ENCODE results near the gene PRKN. TPM values are rescaled to one million over a fixed set of nuclear protein-coding genes. Genes with fewer than 3 reads are reported as not detected.

PRKN gene
- polyA plus RNA-seq, 1 donor from 2014 or later, result 1.2 TPM

DNA sequence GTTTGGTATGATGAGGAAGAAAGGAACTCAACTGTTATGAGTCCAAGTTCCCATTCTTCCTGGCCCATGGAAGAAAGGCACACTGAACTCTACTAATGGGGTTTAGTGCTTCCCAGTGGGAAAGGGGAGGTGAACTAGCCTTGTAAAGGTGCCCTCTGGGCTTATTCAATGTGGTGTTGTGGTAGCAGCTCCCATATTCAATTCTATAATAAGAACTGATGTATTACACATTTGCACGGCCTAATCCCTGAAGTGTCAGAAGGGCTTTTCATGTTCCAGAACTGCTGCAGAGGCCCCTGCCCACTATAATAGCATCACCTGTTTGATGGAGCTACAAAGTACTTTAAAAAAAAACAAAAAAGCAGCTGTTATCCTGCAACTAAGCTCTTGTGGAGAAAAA lies 17.1 kb downstream of the PRKN start:
- Histone ChIP-seq H3K9me3 (ENCODE audit: low read length) (no peaks in the 10 kb centered on the region), H3K9ac (ENCODE audit: low read length) (no peak overlapping the region), H3F3A (ENCODE audit: insufficient read depth, low read length, poor library complexity, severe bottlenecking) (no peaks in the 10 kb centered on the region), H3K27me3 (ENCODE audit: insufficient read depth, low read depth, low read length) (no peaks in the 10 kb centered on the region), H3K4me2 (ENCODE audit: low read length) (no peak overlapping the region), H3K4me3 (ENCODE audit: low read length) (no peak overlapping the region), H4K20me1 (ENCODE audit: insufficient read depth) (no peaks in the 10 kb centered on the region), H3K9me2 (ENCODE audit: insufficient read depth, low read length) (no peaks in the 10 kb centered on the region), H3K79me2 (replicated peaks; ENCODE audit: insufficient read depth, low read length) (no peaks in the 10 kb centered on the region), H3K27ac (ENCODE audit: low read length) (no peak overlapping the region), H2AFZ (ENCODE audit: low read depth, low read length) (no peak overlapping the region), H3K36me3 (ENCODE audit: insufficient read depth, low read length) (no peaks in the 10 kb centered on the region)
- TF ChIP-seq, protein P1, sequence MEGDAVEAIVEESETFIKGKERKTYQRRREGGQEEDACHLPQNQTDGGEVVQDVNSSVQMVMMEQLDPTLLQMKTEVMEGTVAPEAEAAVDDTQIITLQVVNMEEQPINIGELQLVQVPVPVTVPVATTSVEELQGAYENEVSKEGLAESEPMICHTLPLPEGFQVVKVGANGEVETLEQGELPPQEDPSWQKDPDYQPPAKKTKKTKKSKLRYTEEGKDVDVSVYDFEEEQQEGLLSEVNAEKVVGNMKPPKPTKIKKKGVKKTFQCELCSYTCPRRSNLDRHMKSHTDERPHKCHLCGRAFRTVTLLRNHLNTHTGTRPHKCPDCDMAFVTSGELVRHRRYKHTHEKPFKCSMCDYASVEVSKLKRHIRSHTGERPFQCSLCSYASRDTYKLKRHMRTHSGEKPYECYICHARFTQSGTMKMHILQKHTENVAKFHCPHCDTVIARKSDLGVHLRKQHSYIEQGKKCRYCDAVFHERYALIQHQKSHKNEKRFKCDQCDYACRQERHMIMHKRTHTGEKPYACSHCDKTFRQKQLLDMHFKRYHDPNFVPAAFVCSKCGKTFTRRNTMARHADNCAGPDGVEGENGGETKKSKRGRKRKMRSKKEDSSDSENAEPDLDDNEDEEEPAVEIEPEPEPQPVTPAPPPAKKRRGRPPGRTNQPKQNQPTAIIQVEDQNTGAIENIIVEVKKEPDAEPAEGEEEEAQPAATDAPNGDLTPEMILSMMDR (IDR thresholded peaks at IDR 0.05; ENCODE audit: poor library complexity, severe bottlenecking), result no peak
- TF ChIP-seq RAD21 (conservative IDR thresholded peaks at IDR 0.05), result no peak
- no peak for TF ChIP-seq MXI1 (conservative IDR thresholded peaks at IDR 0.05; ENCODE audit: poor library complexity, severe bottlenecking)
- TF ChIP-seq POLR2AphosphoS5 (IDR thresholded peaks at IDR 0.05), result no peak
- no peak for TF ChIP-seq EZH2 (IDR thresholded peaks at IDR 0.05; ENCODE audit: borderline replicate concordance, insufficient read depth, low read length, poor library complexity, severe bottlenecking)
- TF ChIP-seq, protein P2, sequence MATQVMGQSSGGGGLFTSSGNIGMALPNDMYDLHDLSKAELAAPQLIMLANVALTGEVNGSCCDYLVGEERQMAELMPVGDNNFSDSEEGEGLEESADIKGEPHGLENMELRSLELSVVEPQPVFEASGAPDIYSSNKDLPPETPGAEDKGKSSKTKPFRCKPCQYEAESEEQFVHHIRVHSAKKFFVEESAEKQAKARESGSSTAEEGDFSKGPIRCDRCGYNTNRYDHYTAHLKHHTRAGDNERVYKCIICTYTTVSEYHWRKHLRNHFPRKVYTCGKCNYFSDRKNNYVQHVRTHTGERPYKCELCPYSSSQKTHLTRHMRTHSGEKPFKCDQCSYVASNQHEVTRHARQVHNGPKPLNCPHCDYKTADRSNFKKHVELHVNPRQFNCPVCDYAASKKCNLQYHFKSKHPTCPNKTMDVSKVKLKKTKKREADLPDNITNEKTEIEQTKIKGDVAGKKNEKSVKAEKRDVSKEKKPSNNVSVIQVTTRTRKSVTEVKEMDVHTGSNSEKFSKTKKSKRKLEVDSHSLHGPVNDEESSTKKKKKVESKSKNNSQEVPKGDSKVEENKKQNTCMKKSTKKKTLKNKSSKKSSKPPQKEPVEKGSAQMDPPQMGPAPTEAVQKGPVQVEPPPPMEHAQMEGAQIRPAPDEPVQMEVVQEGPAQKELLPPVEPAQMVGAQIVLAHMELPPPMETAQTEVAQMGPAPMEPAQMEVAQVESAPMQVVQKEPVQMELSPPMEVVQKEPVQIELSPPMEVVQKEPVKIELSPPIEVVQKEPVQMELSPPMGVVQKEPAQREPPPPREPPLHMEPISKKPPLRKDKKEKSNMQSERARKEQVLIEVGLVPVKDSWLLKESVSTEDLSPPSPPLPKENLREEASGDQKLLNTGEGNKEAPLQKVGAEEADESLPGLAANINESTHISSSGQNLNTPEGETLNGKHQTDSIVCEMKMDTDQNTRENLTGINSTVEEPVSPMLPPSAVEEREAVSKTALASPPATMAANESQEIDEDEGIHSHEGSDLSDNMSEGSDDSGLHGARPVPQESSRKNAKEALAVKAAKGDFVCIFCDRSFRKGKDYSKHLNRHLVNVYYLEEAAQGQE (IDR thresholded peaks at IDR 0.05; ENCODE audit: borderline replicate concordance), result no peak
- TF ChIP-seq SMC3 (conservative IDR thresholded peaks at IDR 0.05; ENCODE audit: poor library complexity), result no peak
- no peak for TF ChIP-seq EP300 (conservative IDR thresholded peaks at IDR 0.05; ENCODE audit: poor library complexity, severe bottlenecking)
- TF ChIP-seq TAF1 (IDR thresholded peaks at IDR 0.05; ENCODE audit: low read depth), result no peak

DNA sequence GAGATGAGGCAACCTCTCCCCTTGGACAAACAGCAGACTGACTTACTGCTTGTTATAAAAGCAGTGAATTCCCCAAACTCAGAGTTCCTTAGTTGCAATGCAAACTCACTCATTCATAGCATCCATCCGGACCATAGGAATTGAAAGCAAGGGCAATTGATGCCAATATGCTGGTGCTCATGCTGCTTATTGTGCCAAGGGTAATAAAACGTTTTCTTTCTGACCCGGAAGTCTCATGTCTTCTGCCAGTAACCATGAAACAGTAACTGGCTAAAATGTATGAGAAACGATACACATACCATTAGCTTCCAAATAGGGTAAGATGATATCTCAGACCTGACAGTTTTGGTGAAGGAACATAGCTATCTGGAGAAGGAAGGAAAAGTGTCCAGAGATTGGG lies 18.1 kb downstream of the PRKN start:
- H2AFZ ChIP-seq (ENCODE audit: low read depth, low read length), result no peak overlapping the region
- no peak overlapping the region for H3K4me3 ChIP-seq (ENCODE audit: low read length)
- no peaks in the 10 kb centered on the region for H3K27me3 ChIP-seq (ENCODE audit: insufficient read depth, low read depth, low read length)
- TF ChIP-seq EZH2 (IDR thresholded peaks at IDR 0.05; ENCODE audit: borderline replicate concordance, insufficient read depth, low read length, poor library complexity, severe bottlenecking), result no peak
- TF ChIP-seq, protein P1 (IDR thresholded peaks at IDR 0.05; ENCODE audit: poor library complexity, severe bottlenecking), result no peak
- no peak for TF ChIP-seq MXI1 (conservative IDR thresholded peaks at IDR 0.05; ENCODE audit: poor library complexity, severe bottlenecking)
- TF ChIP-seq POLR2AphosphoS5 (IDR thresholded peaks at IDR 0.05), result no peak
- TF ChIP-seq SMC3 (conservative IDR thresholded peaks at IDR 0.05; ENCODE audit: poor library complexity), result no peak
- TF ChIP-seq, protein P2 (IDR thresholded peaks at IDR 0.05; ENCODE audit: borderline replicate concordance), result no peak
- TF ChIP-seq EP300 (conservative IDR thresholded peaks at IDR 0.05; ENCODE audit: poor library complexity, severe bottlenecking), result no peak
- TF ChIP-seq RAD21 (conservative IDR thresholded peaks at IDR 0.05), result no peak
- no peaks in the 10 kb centered on the region for H3K79me2 ChIP-seq (replicated peaks; ENCODE audit: insufficient read depth, low read length)
- H3K4me2 ChIP-seq (ENCODE audit: low read length), result no peak overlapping the region
- no peaks in the 10 kb centered on the region for H4K20me1 ChIP-seq (ENCODE audit: insufficient read depth)
- no peaks in the 10 kb centered on the region for H3F3A ChIP-seq (ENCODE audit: insufficient read depth, low read length, poor library complexity, severe bottlenecking)
- H3K36me3 ChIP-seq (ENCODE audit: insufficient read depth, low read length), result no peaks in the 10 kb centered on the region
- no peak overlapping the region for H3K9ac ChIP-seq (ENCODE audit: low read length)
- H3K9me3 ChIP-seq (ENCODE audit: low read length), result no peaks in the 10 kb centered on the region
- no peak overlapping the region for H3K27ac ChIP-seq (ENCODE audit: low read length)
- H3K9me2 ChIP-seq (ENCODE audit: insufficient read depth, low read length), result no peaks in the 10 kb centered on the region

Data from neural cell (in vitro differentiated cells).